Calu3 (cell line): ENCODE measurements around the gene SDR42E2. TPM values are rescaled to one million over a fixed set of nuclear protein-coding genes. Genes with fewer than 3 reads are reported as not detected.
"Not testable (repeated sequence)": the region's sequence is repeated elsewhere in the genome, so short reads cannot be mapped to it uniquely, and the experiment has no call there.

Experiments
- BruUV-seq: library from RNA; stranded (reverse); fragments of 400-500 nt; replicated peaks from 2 replicates; lab custom pipeline; 2021; lab: Mats Ljungman, UMichigan
- CTCF ChIA-PET: fragments of 300-600 bp; sonication (Branson Sonifier 250); formaldehyde crosslinking; loops from one replicate; lab custom pipeline; 2022; ENCODE audit warnings: antibody characterized with exemption; lab: Charles Lee
- DNase-seq: peaks from one replicate; pipeline ENCODE4 v3.0.0; 2022
- H3K27ac Mint-ChIP-seq: one replicate; pipeline ENCODE4 v1.8.0; 2022; ENCODE audit warnings: mixed read lengths; ENCODE audit not compliant: unreplicated experiment
- H3K27me3 Mint-ChIP-seq: one replicate; pipeline ENCODE4 v1.8.0; 2022; ENCODE audit warnings: mixed read lengths; ENCODE audit not compliant: unreplicated experiment
- H3K36me3 Mint-ChIP-seq: one replicate; pipeline ENCODE4 v1.8.0; 2022; ENCODE audit warnings: mild to moderate bottlenecking, moderate library complexity, mixed read lengths; ENCODE audit not compliant: insufficient read depth, unreplicated experiment
- H3K4me1 Mint-ChIP-seq: one replicate; pipeline ENCODE4 v1.8.0; 2022; ENCODE audit warnings: mild to moderate bottlenecking, low read depth, mixed read lengths; ENCODE audit not compliant: unreplicated experiment
- H3K4me3 Mint-ChIP-seq: one replicate; pipeline ENCODE4 v1.8.0; 2022; ENCODE audit warnings: mild to moderate bottlenecking, low read depth, moderate library complexity, mixed read lengths; ENCODE audit not compliant: unreplicated experiment
- H3K9me3 Mint-ChIP-seq: one replicate; pipeline ENCODE4 v1.8.0; 2022; ENCODE audit warnings: low read depth, mixed read lengths; ENCODE audit not compliant: unreplicated experiment
- CTCF ChIP-seq: fragments of 200-600 bp; IDR thresholded peaks from one replicate; pipeline ENCODE4 v1.8.0; 2022; ENCODE audit warnings: antibody characterized with exemption; ENCODE audit not compliant: unreplicated experiment
- intact Hi-C: fragments of 100-400 bp; cut with micrococcal nuclease; formaldehyde crosslinking; loops from one replicate; pipeline ENCODE4 v1.10.0; 2022; ENCODE audit not compliant: unreplicated experiment
- total RNA-seq: library from RNA; stranded (reverse); gene quantifications from 2 replicates; pipeline ENCODE4 v1.2.3, GENCODE V29; 2022

The SDR42E2 gene
- total RNA-seq, 1 experiment from 2014 or later = not detected

DNA sequence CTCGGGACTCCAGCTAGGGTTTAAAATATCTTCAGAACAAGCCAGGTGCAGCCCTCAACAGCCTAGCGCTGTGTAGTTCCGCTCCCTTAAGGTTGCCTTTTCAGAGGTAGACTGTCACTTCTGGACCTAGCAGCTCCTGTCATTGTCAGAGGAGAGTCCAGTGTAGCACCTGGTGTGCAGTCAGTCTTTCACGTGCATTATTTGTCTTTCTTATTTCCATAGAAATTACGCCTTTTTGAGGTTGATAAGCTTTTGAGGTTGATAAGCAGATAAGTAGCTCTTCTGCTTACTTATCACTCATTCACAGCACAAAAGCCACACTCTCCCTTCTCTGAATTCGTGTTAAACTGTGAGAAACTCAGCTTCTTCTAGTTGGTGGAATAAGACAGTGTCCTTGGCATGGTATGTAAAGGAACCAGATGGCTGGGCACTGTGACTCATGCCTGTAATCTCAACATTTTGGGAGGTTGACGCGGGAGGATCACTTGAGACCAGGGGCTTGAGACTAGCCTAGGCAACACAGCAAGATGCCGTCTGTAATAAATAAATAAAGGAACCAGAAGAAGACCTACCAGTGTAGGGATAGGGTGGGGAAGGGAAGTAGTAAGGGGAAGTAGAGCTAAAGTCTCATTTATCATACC, 54.0 kb downstream of the SDR42E2 start:
- TF ChIP-seq CTCF = no peak
- CTCF ChIA-PET = interaction anchor here (0.5 kb wide), 1 partner anchor 117 kb away, joined by 7 read pairs; no protein-coding TSS in a partner anchor
- BruUV-seq = no TSS peak
- H3K27ac Mint-ChIP-seq = peak overlapping the region; percentile 42
- peaks cover 16% of the 10 kb centered on the region for H3K4me1 Mint-ChIP-seq
- no peaks in the 10 kb centered on the region for H3K27me3 Mint-ChIP-seq
- H3K9me3 Mint-ChIP-seq = no peaks in the 10 kb centered on the region
- intact Hi-C loops = no loop called here
- H3K36me3 Mint-ChIP-seq = peaks cover 4% of the 10 kb centered on the region
- H3K4me3 Mint-ChIP-seq = no peak overlapping the region
- no peak for DNase-seq

GRCh38 chr16:22216832-22217225, 54.5 kb downstream of the SDR42E2 start:
- CTCF ChIA-PET, H3K36me3 Mint-ChIP-seq, BruUV-seq, DNase-seq, intact Hi-C loops, H3K4me3 Mint-ChIP-seq, H3K9me3 Mint-ChIP-seq, H3K27ac Mint-ChIP-seq, H3K27me3 Mint-ChIP-seq: not testable (repeated sequence)
- peaks cover 16% of the 10 kb centered on the region for H3K4me1 Mint-ChIP-seq

GRCh38 chr16:22217890-22218730, 55.8 kb downstream of the SDR42E2 start:
- Mint-ChIP-seq H3K4me1 (peaks cover 16% of the 10 kb centered on the region), H3K9me3 (no peaks in the 10 kb centered on the region), H3K36me3 (no peaks in the 10 kb centered on the region), H3K27ac (no peak overlapping the region), H3K27me3 (no peaks in the 10 kb centered on the region), H3K4me3 (no peak overlapping the region)
- TF ChIP-seq CTCF = no peak
- CTCF ChIA-PET = interaction anchor here (1.1 kb wide), 1 partner anchor 75 kb away, joined by 6 read pairs; no protein-coding TSS in a partner anchor
- intact Hi-C loops = no loop called here
- no TSS peak for BruUV-seq
- no peak for DNase-seq

- BruUV-seq = no TSS peak
- H3K4me3 Mint-ChIP-seq = no peak overlapping the region
- H3K27ac Mint-ChIP-seq = no peak overlapping the region
- CTCF ChIA-PET = interaction anchor here (0.5 to 0.6 kb wide), 2 partner anchors 42 to 1399 kb away, joined by 3 read pairs; no protein-coding TSS in a partner anchor
- H3K36me3 Mint-ChIP-seq = no peaks in the 10 kb centered on the region
- TF ChIP-seq CTCF = no peak
- intact Hi-C loops = no loop called here
- DNase-seq = no peak
- H3K4me1 Mint-ChIP-seq = peaks cover 11% of the 10 kb centered on the region
- no peaks in the 10 kb centered on the region for H3K9me3 Mint-ChIP-seq
- no peaks in the 10 kb centered on the region for H3K27me3 Mint-ChIP-seq
Measured at GRCh38 chr16:22219389-22220068, 57.2 kb downstream of the SDR42E2 start.
